HG03442 (cell line): ENCODE data around the gene F2RL2.

ENCODE experiments used
- ATAC-seq: cut with Tn5 transposase; IDR thresholded peaks from one replicate; pipeline ENCODE4 v1.9.1; 2021; ENCODE audit warnings: mild to moderate bottlenecking, moderate library complexity; ENCODE audit not compliant: unreplicated experiment

F2RL2 gene

GRCh38 chr5:76590027-76590426, 33.2 kb downstream of the F2RL2 start:
- ATAC-seq, result peak; percentile 95

- no peak for ATAC-seq
Measured at GRCh38 chr5:76586531-76586930, 36.7 kb downstream of the F2RL2 start.

- ATAC-seq, result no peak
Measured at GRCh38 chr5:76585783-76586217, 37.4 kb downstream of the F2RL2 start.

- ATAC-seq, result no peak
Measured at GRCh38 chr5:76583163-76584047, 39.8 kb downstream of the F2RL2 start.

- peak; percentile 92 for ATAC-seq
Measured at GRCh38 chr5:76582230-76583162, 40.7 kb downstream of the F2RL2 start.

- ATAC-seq, result no peak
Measured at GRCh38 chr5:76580981-76581380, 42.2 kb downstream of the F2RL2 start.

GRCh38 chr5:76579166-76579937, 43.9 kb downstream of the F2RL2 start:
- no peak for ATAC-seq

GRCh38 chr5:76576996-76577395, 46.2 kb downstream of the F2RL2 start:
- ATAC-seq, result no peak

- ATAC-seq, result no peak
Measured at GRCh38 chr5:76576450-76576849, 46.8 kb downstream of the F2RL2 start.

GRCh38 chr5:76571559-76571958, 51.6 kb downstream of the F2RL2 start:
- ATAC-seq, result no peak

- no peak for ATAC-seq
Measured at GRCh38 chr5:76570153-76570552, 53.0 kb downstream of the F2RL2 start.
